GM21381 (cell line): ENCODE data around the gene PAX5.
"Not testable (repeated sequence)": the region's sequence is repeated elsewhere in the genome, so short reads cannot be mapped to it uniquely, and the experiment has no call there.

Experiments used
- ATAC-seq: cut with Tn5 transposase; IDR thresholded peaks from one replicate; pipeline ENCODE4 v1.9.1; 2021; ENCODE audit warnings: mild to moderate bottlenecking, moderate library complexity; ENCODE audit not compliant: unreplicated experiment

PAX5 gene

DNA sequence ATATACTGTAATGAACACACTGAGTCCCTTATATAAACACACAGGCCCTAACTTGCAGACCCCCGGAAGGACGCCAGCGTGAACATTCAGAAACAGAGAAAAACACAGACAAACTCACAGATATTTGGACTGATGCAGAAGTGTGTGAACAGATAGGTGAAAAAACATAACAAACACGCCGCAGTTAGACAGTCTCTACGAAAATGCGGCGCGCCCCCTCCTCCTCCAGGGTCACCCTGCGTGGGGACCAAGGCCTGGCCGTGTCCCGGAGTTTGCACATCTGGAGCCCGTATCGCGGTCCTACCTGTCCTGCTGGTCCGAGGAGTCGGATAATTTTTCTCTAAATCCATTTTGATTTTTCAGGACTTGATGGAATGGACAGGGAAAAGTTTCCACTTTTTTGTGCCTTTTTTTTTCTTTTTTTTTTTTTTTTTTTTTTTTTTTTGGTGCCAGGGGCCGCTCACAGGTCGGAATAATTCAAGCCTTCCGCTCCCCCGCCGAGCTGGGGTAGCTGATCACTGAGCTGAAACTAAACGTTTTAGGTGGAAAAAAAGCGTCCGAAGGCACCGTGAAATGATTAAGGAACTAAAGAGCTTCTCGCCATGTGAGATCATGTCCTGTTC is at the start of gene PAX5:
TSS of gene PAX5 (minus strand) at position 587 of the 623 bp plus-strand sequence. CDS start at position 350, 237 bp downstream.
- ATAC-seq, result no peak

DNA sequence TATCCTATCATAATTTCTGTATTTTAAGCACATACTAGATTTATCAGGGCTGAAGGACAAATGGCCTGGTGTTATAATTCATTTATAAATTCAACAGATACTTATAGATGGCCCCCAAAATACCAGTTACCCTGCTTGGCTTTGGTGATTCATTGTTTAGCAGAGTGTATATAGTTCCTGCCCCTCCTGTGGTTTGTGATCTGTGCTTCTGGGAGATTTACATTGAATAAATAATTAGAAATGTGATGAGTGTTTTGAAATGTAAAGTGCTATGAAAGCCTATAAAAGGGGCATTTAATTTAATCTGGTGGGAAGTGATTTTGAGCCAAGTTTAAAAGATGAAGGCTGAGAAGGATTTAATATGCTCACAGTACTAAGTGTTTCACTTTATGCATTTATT is 49.6 kb upstream of the PAX5 start:
- ATAC-seq, result no peak

DNA sequence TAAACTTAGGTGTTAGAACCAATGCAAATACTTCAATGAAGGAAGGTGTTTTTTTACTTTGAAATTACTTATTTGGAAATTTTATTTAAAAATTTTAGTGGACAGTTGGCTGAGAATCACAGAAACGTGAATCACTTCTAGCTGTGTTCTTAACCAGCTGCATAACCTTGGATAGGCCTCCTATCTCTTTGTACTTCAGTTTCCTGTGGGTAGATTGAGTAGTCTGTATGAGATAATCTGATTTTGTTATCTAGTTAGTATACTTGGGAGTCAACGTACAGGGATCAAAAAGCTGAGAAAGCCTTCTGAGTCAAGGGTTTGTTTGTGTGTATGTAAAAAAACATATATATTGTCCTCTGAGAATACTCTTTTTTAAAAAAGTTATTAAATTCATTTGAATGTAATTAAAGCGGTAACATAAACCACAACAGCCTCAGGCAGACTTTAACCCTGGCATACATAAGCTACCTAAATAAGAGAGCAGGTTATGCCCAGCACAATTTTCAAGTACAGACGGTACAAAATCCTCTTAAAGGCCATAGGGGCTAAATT is 48.2 kb upstream of the PAX5 start:
- no peak for ATAC-seq

DNA sequence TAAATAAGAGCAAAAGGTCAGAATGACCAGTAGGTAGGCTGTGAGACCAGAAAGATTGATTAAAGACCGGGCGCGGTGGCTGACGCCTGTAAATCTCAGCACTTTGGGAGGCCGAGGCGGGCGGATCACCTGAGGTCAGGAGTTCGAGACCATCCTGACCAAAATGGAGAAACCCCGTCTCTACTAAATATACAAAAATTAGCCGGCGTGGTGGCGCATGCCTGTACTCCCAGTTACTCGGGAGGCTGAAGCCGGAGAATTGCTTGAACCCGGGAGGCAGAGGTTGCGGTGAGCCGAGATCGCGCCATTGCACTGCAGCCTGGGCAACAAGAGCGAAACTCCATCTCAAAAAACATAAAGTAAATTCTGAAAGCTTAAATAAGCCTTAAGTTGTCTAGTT is 47.4 kb upstream of the PAX5 start:
- not testable (repeated sequence) for ATAC-seq

DNA sequence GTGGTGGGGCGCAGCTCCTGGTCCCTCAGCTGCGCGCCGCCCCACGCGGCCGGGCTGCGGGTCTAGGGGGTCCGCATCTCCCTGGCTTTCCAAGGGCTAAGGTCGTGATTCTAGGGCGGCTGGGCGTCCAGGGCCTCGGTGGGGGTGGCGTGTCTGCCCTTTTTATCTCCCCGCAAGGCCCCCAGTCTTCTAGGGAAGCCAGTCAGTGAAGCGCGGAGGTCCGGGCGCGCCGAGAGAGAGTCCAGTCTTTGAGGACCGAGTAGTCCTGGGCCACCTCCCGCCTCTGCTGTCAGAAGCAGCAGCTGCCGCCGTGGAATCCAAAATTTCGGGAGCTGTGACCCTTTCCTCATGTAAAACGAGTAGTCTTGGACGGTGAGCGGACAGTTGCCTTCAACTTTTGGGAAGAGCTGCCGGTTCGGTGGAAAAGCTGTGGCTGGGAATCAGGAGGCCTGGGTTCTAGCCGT is 46.1 kb upstream of the PAX5 start:
- peak; percentile 16 for ATAC-seq

DNA sequence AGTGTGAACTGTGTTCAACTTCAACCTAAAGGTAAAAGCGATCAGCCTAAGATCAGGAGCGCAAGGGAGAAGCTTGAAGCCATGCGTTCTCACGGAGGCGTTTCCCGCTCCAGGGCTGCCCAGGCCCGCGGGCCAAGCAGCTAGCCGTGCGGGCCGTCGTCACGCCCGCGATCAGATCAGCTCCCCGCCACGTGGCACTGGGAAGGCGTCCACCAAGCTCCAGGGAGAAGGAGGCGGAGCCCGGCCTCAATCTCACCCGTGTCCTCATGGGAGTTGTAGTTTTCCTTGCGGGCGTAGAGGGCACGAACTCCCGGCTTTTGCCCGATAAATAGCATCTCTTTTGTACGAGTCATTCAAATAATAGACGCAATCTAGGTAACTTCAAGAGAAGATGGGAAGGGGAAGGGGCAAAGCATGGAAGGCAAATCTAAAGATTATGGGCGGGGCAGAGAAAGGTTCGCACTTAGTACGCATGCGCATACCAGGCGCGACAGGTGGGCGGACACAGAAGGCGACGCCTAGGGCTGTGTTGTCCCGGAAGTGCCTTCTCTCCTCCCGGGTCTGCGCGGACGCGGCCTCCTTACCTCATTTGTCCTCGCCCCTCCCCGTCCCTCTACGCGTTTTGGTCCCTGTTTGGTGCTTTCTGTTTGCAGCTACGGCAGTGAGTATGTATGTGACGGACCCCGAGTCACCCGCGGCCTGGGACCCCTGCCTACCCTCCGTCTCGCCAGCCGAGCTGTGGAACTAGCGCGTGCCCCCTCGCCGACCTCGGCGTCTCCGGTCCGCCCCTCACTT is 45.5 kb upstream of the PAX5 start:
- ATAC-seq, result peak; percentile 87

DNA sequence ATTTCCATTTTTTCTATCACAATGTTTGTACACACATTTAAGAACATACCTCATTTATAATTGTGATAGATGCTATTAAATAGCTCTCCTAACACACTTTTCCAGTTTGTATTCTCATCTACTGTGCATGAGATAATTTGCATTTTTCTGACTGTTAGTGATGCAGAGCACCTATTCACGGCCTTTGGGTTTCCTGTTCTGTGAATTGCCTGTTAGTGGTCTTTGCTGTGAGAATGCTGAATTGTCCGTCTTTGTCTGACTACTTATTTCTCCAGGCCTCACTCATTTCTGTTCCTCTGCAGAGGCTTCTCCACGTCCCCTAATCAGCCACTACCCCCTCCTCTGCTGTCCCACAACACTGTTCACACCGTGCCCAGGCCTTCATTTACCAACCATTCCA is 40.7 kb upstream of the PAX5 start:
- peak; percentile 37 for ATAC-seq

DNA sequence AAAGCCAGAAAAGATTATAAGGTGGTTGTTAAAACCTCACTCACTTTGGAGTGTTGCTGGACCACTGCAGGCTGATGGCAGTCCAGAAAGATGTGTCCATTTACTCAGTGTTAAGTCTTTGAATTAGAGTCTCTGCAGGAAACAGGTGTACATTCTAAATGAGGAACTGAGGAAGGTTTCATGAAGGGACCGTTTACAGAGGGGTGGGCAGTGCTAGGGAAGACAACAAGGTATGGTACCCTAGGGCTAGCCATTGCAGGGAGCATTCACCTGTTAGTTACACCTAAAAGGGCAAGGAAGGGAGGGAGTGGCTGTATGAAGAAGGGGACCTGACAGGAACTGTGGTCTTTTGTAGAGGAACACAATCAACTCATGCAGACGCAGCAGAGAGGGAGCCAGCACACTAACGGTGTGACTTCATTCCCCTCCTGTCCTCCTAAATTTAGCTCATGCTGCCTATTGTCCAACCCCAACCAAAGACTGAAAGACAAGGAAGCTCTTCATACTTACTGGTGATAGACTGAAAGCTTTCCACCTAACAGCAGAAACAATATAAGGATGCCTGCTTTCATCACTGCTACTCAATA is 32.2 kb upstream of the PAX5 start:
- ATAC-seq, result peak; percentile 70

DNA sequence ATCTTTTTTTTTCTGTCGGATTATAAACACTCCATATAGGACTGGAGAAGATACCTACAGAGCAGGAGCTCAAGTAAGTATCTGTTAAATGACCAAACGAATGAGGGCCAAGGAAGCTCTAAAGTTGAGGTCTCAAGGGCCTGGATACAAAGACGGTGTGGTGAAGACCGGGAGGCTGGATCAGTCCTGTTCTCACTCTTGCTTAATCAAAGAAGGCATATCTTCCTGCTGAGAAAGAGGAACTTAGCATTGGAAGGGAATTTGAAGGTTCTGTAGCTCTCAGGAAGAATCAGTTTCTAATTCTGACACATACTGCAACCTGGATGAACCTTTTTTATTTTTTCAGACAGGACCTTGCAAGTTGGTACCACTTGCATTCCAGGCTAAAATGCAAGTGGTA is 28.3 kb upstream of the PAX5 start:
- no peak for ATAC-seq

DNA sequence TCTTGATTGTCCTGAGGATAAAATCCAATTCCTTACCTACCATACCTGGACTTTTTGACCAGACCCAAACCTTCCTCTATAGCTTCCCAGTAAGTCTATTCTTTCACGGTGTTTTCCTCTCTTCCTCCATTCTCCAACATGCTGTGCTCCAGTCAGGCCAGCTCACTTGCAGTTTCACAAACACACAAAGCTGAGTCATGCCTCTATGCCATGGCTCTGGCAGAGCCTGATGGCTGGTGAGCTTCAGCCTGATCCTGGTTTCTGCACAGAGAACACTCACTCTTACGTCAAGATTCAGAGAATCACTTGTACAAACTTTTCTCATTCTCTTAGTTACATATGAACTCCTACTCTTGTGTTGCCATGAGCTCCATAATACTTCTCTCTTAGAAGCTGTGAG is 27.7 kb upstream of the PAX5 start:
- ATAC-seq, result no peak

DNA sequence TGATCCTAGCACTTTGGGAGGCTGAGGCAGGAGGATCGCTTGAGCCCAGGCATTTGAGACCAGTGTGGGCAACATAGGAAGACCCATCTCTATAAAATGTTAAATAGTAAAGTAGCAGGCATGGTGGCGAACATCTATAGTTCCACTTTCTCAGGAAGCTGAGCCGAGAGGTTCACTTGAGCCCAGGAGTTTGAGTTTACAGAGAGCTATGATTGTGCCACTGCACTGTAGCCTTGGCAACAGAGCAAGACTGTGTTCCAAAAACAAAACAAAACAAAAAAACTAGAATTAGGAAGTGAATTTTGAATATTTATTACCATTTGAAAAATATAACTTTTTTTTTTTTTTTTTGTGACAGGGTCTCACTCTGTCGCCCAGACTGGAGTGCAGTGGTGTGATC is 26.8 kb upstream of the PAX5 start:
- ATAC-seq, result no peak

DNA sequence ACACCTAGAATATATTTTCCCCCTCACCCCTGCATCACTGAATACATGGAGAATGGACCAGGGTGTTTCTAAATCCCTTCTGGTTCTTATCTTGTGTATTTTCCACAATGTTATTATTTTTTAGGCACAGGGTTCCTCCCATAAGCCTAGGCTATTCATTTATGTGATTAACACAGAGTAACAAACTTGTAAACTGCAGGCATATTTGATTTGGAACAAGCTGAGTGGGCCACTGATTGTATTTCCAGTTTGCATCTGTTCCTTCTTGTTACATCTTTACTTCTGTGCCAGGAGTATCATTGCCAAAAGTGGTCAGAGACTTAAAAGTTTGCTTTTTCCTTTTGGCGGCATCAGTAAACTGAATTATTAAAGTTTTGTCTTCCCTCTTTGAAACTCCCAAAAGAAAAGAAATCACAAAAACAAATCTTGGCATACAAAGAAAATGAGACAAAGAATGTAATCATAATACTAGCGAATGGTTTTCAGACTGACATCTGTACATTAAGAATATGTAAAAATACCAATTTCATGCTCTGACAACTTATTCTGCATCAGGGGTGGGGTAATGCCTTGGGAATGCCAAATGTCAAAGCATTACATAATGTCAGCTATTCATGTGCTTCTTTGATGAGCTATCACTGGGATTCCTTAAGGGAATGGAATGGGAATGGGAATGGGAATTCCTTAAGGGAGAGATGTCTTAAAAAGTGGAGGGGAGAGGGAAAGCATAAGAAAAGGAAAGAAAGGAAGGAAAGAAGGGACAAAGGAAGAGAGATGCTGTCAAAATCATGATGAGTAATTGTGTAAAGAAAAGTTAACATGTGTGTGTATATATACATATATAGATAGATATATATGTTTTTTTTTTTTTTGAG is 22.2 kb upstream of the PAX5 start:
- no peak for ATAC-seq

DNA sequence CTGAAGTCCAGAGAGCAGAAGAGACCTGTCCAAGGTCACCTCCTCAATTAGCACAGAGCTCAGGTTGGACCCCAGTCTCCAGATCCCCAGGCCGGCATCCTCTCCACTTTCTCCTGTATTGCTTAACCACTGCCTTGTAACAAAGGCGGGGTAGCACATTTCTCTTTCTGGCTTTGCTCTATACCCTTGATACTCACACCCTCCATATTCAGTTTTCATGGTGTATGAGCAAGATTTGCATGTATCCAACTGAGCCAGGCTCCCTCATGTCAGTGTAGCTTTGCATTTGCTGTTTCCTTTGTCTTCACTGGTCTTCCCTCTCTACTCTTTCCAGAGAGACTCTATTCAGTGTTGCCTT is 20.3 kb upstream of the PAX5 start:
- not testable (repeated sequence) for ATAC-seq

DNA sequence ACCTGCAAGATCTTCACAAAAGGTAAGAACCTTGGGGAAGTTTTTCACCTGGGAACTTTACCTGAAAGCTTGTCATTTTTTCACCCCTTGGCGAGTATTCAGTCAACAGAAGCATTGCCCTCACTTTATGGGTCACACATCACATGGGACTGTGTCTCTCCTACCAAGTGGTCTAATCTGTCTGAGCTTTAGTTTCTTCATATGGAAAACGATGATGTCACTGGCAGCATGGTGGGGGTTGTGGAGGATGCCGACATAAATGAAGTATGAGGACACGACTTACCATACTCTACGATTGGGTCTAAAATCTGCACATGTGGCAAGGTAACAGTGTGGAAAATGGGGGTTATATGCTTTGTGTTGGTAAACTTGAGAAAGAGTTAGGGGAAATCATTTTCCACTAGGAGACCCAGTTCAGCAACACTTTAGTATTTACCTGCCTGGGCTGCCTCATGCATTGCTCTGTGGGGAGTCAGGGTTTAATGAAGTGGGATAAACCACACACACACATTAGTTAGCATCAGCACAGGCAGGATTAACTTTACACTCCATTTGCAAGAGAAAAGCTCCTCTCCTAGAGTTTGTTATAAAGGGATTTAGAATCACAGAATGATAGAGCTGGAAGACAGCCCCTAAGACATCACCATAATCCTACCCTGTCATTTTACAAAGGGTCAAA is 19.8 kb upstream of the PAX5 start:
- ATAC-seq, result no peak

DNA sequence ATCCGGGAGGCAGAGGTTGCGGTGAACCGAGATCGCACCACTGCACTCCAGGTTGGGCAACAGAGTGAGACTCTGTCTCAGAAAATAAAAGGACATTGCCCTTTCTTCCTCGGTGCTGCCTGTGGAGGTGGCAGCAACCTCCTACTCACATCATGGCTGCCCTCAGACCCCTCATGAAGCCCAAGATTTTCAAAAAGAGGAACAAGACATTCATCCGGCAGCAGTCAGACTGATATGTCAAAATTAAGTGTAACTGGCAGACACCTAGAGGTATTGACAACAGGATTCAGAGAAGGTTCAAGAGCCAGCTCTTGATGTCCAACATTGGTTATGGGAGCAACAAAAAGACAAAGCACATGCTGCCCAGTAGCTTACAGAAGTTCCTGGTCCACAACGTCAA is 12.6 kb upstream of the PAX5 start:
- ATAC-seq, result no peak

DNA sequence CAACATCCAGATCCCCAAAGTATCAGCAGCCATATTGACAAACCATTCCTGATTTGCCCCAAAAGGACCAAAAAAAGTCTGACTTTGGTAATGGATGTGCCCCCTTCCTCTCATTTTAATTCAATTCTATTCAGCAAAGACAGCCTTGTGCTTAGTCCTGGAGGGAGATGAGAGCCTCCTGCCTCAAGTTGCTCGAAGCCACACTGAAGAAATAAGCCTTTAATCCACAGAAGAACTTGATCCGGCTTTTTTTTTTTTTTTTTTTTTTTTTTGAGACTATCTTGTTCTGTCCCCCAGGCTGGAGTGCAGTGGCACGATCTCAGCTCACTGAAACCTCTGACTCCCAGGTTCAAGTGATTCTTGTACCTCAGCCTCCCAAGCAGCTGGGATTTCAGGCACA is 8.4 kb upstream of the PAX5 start:
- ATAC-seq, result no peak

DNA sequence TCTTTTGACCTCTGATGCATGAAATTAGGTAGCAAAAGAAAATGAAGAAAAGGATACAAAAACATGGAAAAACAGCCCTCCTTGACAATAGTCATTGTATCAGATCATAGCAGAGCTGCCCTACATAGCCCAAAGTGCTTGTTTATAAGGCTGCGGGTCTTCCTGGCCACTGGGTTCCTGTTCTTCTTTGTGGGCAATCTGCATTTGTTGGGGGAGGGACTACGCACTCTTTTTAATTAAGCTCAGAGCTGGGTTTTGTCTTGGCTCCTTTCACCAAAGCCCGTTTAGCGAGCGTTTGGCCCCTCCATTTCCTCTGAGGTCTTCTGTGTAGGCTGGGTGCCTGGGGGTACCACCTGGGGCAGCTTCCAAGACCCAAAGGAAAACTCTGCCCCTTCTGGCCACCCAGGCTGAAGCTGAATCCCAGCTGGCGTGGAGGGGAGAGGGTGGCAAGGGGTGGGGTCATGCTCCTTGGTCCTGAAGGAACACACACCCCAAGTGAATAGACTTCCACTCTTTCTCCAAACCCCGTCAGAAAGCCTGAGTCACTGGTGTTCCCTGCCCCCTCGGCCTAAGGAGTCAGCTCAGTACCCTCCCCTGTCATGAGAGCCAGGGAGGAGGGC is 6.5 kb upstream of the PAX5 start:
- no peak for ATAC-seq

DNA sequence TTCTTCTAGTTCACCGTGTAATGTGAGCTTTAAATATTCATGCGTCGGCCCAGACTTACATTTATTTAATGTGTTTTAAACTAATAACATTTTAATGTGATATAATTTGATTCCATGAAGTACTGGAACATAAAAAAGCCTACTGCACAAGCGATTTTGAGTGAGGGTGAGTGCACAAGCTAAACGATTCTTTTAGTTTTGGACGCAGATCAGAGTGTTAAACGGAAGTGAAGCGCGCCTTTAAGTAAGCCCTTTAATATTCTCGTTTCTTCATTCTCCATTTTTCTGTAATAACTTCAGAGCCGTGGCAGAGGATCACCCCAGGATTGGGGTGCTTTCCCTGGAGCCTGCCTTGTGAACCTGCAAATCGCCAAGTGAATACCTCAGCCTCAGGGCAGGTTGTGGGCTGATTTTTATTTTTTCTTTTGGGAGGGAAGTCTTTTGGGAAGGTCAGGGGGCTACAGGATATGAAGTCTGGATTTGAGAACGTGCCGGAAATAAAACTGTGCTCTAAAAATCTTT is 4.9 kb upstream of the PAX5 start:
- ATAC-seq, result no peak

DNA sequence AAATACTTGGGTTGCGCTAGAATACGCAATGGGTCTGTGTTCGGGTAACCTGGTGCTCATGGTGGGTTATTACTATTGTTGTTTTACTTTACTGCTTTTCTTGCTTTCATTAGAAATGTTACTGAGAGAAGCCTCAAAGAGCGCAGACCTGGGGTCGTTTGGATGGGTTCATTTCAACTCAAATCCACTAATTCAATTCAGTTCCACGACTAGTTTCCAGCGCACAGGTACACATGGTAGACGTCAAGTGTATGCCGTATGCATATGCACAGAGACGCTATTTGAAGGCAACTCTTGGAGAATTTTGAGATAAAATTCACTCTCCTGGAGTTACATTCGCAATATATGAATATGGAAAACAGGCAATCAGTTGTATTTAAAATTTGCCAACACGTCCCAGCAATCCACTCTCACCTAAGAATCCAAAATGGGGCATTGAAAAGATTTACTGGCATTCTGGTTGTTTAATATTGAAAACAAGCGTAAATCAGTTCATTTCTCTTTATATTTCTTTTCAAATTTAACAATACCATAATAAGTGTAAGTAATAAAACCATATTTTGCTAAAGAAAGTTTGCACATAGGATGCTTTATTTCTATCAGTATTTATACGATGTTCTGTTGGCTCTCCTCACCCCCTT is 4.4 kb upstream of the PAX5 start:
- no peak for ATAC-seq
